ENCODE data around the gene TNFRSF14. TPM values are rescaled to one million over a fixed set of nuclear protein-coding genes. Genes with fewer than 3 reads are reported as not detected.
A peak's percentile ranks its signal among the peaks of the same experiment; 100 is the strongest.

Gene TNFRSF14
- polyA plus RNA-seq, 10 donors = 11.5 to 22.6 (median 13.8) TPM

DNA sequence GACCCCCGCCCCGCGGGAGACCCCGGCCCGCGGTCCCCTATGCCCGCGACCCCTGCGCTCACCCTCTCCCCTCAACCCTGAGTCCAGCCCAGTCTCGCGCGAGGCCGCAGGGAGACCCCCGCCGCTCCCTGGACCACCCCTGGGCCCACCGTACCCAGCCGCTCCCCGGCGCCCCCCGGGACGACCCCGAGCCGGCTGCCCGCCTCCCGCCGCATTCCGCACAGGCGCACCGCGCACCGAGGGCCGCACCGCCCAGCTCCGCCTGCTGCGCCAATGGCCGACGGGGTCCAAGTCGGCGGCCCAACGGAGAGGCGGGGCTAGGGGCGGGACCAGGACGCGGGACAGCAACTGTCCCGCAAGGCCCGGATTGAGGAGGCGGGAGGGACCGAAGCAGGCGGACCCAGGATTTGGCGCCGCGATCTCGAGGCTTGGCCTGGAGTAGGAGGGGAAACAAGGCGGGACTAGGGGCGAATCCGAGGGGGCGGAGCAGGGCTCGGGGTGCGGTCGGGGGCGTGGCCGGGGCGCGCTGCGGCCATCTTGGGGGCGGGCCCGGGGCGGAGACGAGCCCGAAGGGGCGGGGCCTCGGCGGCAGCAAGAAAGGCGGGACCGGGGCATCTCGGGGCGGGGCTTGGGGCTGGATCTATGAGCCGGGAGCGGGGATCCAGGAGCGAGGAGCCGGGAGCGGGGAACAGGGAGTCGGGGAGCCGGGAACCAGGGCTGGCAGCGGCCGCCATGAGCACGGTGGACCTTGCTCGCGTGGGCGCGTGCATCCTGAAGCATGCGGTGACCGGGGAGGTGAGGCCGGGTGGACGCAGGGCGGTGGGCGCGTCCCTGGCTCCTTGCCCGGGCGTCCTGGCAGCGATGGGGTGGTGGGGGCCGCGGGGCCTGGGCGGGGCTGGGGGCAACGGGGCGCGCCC, 30.2 kb downstream of the TNFRSF14 start, which contains the start of gene PRXL2B:
Gene PRXL2B (plus strand): TSS at position 624 of the 917 bp plus-strand sequence. CDS start 109 bp downstream, at position 733.
- DNase-seq = peak; percentile 99 to 100 (median 99)

DNA sequence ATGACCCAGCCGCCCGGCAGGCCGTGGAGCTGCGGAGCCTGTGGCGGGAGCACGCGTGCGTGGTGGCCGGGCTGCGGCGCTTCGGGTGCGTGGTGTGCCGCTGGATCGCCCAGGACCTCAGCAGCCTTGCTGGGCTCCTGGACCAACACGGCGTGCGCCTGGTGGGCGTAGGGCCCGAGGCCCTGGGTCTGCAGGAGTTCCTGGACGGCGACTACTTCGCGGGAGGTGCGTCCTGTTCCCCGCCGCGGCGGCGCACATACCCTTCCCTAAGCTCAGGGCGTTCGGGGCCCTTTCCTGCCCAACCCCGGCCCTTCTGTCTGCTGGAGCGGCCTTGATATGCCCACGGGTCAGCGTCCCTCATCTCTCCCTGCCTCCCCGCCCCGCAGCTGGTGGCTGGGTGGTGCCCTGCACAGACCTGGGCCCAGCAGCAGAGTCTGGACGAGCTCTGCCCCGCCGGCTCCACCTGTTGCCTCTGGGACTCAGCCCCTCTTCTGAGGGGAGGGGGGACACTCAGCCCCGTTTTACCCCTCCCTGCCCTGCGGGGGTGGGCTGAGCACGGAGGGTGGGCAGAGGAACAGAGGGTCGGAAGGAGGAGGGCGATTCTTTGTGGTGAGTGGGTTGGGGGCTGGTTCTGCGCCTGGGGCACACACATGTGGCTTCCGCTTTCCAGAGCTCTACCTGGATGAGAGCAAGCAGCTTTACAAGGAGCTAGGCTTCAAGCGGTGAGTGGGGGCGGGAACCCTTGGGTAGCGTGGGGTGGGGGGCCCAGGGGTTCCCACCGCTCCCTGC, 31.1 kb downstream of the TNFRSF14 start:
- DNase-seq = peak in 2 of 3 donors; percentile 29 to 73

DNA sequence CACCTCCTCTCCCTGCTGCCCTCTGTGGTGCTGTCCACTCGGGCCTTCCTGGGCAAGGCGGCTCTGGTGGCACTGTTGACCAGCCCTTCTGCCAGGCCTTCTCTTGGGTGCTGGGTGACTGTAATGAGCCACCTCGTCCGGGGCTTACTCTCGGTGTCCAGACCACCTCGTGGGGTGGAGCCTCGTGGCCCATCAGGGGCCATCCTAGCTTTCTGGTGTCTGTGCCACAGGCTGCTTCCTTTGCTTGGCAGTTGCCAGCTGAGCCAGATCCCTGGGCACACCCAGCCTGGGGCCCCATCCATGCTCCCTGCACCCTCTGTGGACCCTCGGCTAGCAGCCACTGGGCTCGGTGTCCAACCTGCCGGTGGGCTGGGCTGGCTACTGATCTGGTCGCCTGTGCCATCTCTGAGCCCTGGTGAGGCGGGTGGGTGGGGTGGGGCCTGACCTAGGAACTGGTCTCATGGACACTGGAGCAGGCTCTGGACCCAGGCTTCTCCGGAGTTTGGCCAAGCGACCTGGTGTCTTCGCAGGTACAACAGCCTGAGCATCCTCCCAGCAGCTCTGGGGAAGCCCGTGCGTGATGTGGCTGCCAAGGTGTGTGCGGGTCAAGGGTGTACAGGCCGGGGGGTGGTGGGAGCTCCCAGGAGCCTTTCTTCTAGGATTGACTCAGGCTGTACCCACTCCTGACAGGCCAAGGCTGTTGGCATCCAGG, 31.8 kb downstream of the TNFRSF14 start:
- DNase-seq = no peak

DNA sequence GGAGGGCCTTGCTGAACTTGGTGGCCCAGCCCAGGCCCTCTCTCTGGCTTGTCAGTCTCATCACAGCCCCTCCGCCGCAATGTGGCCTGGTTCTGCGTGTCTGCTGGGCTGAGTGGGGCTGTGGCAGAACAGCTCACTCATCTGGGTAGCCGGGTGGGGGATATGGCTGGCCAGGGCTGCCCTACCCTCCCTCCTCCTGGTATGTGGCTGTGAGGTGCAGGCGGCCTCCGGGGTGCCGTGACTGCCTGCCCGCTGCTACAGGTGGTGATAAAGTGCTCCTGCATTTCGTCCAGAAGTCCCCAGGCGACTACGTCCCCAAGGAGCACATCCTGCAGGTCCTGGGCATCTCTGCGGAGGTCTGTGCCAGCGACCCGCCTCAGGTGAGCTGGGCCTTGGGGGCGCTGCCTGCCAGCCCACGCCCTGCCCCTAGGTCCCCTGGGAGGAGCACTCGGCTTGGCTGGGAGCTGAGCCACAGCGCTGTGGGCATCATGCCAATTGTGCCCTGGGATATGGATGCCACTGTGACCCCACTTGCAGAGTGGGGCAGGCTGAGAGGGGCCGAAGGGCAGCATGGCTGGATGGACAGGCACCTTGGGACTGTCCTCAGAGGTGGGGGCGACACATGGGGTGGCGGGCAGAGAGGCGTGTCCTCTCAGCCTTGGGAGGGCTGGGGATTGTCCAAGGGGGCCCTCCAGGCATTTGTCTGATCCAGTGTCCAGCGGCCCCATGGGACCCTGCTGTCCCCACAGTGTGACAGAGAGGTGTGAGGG, 32.7 kb downstream of the TNFRSF14 start:
- no peak for DNase-seq

DNA sequence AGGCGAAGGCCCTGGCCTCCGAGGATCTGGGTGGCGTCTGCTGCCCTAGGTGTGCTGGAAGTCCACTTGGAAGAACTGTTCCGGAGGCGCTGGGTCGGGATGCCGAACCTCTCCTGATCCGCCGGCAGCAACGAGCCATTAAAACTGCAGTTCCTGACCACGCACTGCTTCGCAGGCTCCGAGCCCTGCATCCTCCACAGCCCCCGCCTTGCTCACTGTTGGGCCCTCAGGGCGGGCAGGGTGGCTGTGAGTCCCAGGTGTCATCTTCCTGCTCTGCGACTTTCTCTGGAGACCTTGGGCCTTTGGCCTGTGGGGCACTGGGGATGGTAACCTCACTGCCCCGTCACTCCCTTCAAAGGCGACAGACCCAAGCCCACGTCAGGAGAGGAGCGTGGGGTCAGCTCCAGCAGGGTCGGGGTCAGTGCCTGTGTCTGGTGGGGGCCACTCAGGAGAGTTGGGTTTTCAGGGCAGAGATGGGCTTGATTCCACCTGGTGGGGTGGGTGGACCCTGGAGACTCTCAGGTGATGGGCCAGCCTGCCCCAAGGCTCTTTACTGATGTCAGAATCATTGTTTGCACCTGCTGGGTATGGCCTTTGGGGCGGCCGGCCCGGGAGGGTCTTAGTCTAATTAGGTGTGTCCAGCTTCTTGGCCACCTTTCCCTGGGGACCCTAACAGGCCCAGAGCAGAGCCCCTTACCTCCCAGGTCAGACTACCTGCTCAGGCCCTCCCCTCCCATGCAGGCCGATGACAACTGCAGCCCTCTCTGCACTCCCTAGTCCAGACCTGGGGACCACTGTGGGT, 33.5 kb downstream of the TNFRSF14 start:
- no peak for DNase-seq

GRCh38 chr1:2590233-2591141, 34.3 kb downstream of the TNFRSF14 start:
- DNase-seq = no peak

DNA sequence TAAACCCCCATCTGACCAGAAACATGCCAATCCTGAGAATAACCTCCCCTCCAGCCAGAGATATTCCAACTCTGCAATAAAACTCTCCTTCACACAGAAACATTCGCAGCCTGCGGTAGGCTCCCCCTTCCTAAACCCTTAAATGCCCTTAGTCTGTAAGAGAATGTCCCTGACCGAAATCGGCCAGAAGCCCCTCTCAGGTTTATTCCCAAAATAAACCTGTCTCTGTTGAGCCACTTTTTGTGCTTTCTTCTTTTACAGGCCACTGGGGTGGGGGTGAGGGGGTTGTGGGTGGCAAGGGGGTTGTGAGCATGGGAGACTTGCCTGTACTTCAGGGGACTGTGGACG, 35.0 kb downstream of the TNFRSF14 start:
- DNase-seq = no peak

GRCh38 chr1:2591581-2592261, 35.5 kb downstream of the TNFRSF14 start:
- no peak for DNase-seq

- DNase-seq = no peak
Measured at GRCh38 chr1:2592672-2593071, 36.5 kb downstream of the TNFRSF14 start.

DNA sequence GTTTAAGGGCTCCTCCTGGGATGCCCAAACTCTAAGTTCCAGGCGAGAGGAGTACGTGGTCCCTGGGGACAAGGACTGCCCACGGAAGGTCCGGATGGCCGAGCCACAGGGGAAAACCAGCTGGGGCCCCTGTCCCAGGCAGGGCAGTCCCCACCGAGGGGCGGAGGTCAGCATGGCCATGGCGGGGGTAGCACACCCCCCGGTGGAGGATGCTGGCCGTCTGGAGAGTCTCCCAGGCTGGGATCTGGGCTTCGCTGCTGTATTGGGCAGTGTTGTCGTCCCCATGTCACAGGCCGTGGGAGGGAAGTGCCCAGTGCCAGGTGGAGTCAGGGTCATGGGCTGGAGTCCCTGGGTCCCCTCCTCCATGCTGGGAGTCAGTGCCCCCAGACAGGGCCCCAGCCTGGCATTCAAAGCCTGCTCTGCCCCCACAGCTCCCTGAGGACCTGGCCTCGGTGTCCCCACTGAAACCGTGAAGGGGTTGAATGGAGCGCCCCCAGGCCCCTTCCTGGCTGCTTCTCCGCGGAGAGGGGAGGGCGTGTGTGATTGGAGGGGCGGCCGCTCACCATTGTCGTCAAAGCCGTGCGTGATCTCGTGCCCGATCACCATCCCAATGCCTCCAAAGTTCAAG, 37.2 kb downstream of the TNFRSF14 start:
- DNase-seq = no peak

DNA sequence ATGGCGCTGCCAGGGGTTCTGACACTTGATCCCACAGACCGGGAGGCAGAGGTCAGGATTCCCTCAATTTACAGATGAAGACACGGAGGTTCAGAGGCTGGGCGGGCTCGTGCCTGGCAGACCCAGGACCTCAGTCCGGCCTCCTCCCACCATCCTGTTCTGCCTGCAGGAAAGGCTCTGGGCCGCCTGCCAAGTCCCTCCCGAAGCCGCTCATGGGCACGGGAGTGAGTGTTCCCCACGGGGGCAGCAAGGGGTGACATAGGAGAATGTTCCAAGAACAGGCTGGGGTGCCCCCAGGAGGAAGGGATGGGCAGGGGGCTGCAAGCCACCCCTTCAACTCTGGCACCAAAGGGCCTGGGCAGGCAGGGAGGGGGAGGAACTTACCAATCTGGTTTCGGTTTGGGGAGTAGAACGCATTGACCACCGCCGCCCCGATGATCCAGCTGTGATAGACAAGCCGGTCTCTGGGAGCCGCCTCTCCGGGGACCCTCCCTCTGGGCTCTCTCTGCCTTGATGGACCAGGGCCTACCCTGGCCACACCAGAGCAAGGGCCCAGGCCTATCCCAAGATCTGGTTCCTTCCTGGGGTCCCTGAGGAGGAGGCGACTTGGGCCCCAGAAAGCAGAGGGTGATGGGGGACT, 38.0 kb downstream of the TNFRSF14 start:
- peak in 1 of 3 donors; percentile 37 for DNase-seq

- DNase-seq = no peak
Measured at GRCh38 chr1:2594641-2595131, 38.5 kb downstream of the TNFRSF14 start.

GRCh38 chr1:2595261-2595811, 39.2 kb downstream of the TNFRSF14 start:
- no peak for DNase-seq

DNA sequence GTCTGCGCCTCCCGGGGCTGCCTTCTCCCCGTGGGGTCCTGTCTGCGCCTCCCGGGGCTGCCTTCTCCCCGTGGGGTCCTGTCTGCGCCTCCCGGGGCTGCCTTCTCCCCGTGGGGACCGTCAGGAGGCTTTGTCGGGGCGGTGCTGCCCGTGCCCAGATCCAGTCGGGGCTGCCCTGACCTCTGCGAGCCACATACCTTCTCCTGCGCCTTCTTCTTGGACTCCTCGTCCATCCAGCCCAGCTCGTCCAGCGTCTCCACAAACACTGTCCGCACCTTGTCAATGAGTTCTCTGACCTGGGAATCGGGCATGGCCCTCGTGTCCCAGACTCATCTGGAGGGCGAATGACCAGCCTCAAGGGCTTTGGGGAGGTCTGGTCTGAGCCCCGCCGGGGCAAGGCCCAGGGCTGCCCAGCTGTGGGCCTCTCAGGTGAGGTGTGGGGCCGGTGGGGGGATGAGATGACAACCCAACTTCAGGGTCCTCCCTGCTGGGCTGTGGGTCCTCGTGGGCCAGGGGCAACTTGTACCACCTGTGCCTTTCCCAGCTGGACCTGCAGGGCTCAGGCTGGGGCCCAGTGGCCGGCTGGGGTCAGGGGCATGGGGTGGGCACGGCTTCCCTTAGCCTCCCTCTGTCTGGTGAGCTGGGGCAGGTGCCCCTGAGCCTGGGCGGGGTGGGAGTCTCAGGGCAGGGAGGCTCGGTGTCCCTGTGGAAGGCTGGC, 39.8 kb downstream of the TNFRSF14 start:
- no peak for DNase-seq

DNA sequence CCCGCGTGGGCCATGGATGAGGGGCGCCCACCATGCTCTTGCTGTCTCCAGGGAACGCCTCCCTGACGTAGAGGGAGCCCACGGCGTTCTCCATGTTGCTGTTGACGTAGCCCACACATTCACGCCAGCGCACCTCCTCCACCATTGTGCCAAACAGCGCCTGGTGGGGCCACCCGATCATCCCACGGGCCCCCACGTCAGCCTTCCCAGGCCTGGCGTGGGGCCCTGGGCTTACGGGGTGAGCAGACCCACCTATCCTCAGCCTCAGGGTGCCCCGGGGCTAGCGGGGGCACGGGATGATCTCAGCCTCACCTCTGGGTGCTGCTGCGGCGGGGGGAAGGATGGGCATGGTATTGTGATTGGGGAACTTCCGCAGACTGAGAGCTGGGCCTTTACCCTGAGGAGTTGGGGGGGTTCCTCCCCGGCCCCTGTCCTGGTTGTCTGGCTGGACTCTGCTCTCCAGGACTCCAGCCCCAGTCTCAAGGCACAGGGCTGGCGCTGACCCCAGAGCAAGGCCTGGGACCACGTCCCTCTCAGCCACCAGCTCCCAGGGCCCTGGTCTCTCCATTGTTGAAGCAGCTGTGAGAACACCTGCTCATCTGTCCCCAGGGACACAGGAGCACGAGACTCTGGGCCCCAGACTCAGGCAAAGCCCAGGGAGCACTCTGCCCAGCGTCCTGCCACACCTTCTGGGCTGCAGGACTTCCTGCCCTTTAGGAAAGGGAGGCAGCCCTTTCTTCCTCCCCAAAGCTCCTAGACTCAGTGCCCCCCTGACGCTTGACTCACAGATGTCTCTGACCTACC, 40.6 kb downstream of the TNFRSF14 start:
- no peak for DNase-seq

Data from muscle of back (tissue), 11 donors.